GM23338 (cell line): Measurements from ENCODE around the gene POU2AF3.

Experiments
- CREB1 ChIP-seq: fragments of 250-450 bp; sonication (Bioruptor Pico); IDR thresholded peaks from 2 replicates; pipeline ENCODE4 v1.5.0; 2020; ENCODE audit warnings: low read depth, mild to moderate bottlenecking, moderate library complexity
- CTCF ChIP-seq, 2 experiments: fragments of 200-600 bp in 1 of 2; sonication (generic) in 1 of 2; conservative IDR thresholded peaks; 2 replicates each; pipeline versions ENCODE4 v1.5.1 to v1.6.1; 2016 to 2017; ENCODE audit warnings: antibody characterized with exemption in 2 of 2, low read depth in 2 of 2, mild to moderate bottlenecking in 2 of 2, moderate library complexity in 1 of 2
- EZH2 ChIP-seq: fragments of 200-600 bp; sonication (generic); IDR thresholded peaks from one replicate; pipeline ENCODE4 v1.8.0; 2017; ENCODE audit warnings: antibody characterized with exemption, mild to moderate bottlenecking, low read depth; ENCODE audit not compliant: unreplicated experiment
- REST ChIP-seq: IDR thresholded peaks from one replicate; pipeline ENCODE4 v1.6.1; 2018; ENCODE audit warnings: antibody characterized with exemption; ENCODE audit not compliant: unreplicated experiment

- TF ChIP-seq CTCF (conservative IDR thresholded peaks at IDR 0.05; ENCODE audit: low read depth in 2 of 2), result no peak
- no peak for TF ChIP-seq REST
- no peak for TF ChIP-seq CREB1 (CRISPR knock-in tag)
- no peak for TF ChIP-seq EZH2
These were observed 49.4 kb downstream of the POU2AF3 start for GRCh38 chr11:111347723-111348115.
